GM12873 (cell line): Measurements from ENCODE around the gene OGFR.
A peak's percentile ranks its signal among the peaks of the same experiment; 100 is the strongest.

Source experiments
- CTCF ChIP-seq: IDR thresholded peaks from 2 replicates; pipeline ENCODE4 v1.5.1; 2012; ENCODE audit warnings: low read depth, mild to moderate bottlenecking, moderate library complexity, low read length, control low read depth; ENCODE audit not compliant: insufficient read depth; ENCODE audit errors: missing control alignments

Gene OGFR

DNA sequence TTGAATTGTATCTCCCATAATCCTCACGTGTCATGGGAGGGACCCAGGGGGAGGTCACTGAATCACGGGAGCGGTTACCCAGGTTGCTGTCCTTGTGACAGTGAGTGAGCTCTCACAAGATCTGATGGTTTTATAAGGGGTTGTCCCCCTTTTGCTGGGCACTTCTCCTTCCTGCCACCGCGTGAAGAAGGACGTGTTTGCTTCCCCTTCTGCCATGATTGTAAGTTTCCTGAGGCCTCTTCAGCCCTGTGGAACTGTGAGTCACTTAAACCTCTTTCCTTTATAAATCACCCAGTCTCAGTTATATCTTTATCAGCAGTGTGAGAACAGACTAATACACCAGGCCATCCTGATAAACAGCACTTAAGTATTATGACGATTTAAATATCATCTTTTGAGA is 17.3 kb upstream of the OGFR start:
- no peak for TF ChIP-seq CTCF

- TF ChIP-seq CTCF = no peak
These were observed 16.8 kb upstream of the OGFR start for GRCh38 chr20:62787866-62788265.

DNA sequence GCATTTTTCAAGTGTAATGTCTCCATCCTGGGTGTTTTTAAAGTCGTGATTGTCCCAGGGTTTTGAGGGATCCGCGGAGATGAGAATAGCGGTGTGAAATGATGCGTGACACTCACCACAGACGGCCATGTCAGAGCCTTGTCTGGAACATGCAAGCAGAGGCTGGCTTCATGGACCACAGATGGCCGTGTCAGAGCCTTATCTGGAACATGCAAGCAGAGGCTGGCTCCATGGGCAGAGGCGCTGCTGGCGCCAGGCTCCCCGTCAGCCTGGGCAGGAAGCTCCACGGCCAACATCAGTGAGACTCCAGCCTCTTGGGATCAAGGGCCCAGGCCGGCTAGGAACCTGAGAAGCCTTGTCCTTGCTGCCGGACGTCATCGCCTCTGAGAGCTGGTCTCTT is 16.0 kb upstream of the OGFR start:
- no peak for TF ChIP-seq CTCF

GRCh38 chr20:62790075-62790474 is 14.6 kb upstream of the OGFR start:
- TF ChIP-seq CTCF = no peak

DNA sequence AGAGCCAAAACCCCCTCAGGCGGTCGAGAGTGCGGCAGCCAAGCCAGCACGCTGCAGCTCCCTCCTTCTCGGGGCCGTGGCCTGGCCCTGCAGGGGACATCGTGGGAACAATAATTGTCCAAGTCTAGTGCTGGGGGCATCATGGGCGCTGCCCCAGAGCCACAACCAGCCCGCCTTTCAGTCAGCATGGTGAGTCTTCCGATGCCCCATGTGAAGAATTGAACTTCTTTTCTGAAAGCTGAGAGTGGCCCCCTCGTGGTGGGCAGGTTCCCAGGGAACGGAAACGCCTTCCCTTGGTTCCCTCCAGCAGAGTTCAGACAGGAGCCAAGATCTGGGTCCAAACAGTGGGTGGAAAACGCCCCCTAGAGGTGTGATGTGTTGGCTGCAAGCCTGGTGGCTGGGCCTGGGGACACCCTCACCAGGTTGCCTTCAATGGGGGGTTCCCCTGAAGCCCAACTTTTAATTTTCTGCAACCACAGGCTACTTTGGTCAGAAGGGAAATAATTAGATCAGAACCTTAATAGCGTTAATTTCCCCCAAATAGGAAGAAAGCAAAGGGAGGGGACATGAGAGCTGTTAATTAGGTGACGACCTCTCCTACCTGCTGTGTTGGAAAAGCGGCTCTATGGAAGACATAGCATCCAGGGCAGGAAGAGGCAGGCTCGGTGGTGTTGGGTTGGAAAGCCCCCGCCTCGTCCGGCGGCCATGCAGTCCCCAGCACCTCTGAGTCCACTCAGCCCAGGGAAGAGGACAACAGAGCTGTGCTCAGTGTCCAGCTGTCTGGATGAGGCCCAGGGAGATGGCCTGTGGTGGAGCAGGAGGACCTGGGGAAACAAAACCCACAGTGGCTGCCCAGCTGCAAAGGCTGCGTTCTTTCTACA is 13.1 kb upstream of the OGFR start:
- peak; percentile 97 for TF ChIP-seq CTCF

GRCh38 chr20:62792182-62792939 is 12.3 kb upstream of the OGFR start:
- TF ChIP-seq CTCF = no peak
